ENCODE data around the gene MAPRE2. TPM values are rescaled to one million over a fixed set of nuclear protein-coding genes. Genes with fewer than 3 reads are reported as not detected.

Gene MAPRE2
- total RNA-seq, 1 experiment from 2014 or later = 29.4 TPM

DNA sequence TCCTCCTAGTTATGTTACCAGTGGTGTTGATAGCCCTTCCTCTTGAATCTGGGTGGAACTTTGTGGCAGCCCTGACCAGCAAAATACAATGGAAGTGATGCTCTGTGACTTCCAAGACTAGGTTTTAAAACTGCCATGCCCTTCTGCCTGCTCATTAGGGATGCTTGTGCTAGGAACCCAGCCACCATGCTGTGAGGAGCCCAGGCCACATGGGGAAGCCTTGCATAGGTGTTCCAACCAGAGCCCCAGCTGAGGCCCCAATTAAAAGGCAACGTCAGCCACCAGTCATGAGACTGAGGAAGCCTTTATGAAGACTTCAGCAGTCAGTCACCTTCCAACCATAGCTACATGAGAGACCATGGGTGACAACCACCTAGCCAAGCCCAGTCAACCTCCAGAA, 14.0 kb upstream of the MAPRE2 start:
- Histone ChIP-seq H3K23ac (ENCODE audit: insufficient read length, low read depth, low read length) (no peak overlapping the region), H2BK120ac (ENCODE audit: low read depth, low read length, poor library complexity, severe bottlenecking) (no peak overlapping the region), H4K8ac (replicated peaks; ENCODE audit: insufficient read length, low read depth, low read length) (no peak overlapping the region), H3K79me2 (ENCODE audit: insufficient read depth, low read length) (no peaks in the 10 kb centered on the region), H3K4me1 (ENCODE audit: insufficient read depth, low read length) (no peaks in the 10 kb centered on the region; the same call in 1 of the 2 replicates), H3K27me3 (ENCODE audit: insufficient read depth, low read length) (no peaks in the 10 kb centered on the region), H3K4me2 (ENCODE audit: insufficient read depth, insufficient read length, low read length) (no peak overlapping the region), H2BK15ac (ENCODE audit: low read depth, low read length) (no peak overlapping the region), H2BK12ac (ENCODE audit: insufficient read length, low read depth, low read length) (no peak overlapping the region), H4K5ac (ENCODE audit: insufficient read length, low read depth, low read length) (no peak overlapping the region), H3K27ac (ENCODE audit: insufficient read length, low read depth, low read length) (no peak overlapping the region), H3K56ac (ENCODE audit: insufficient read length, low read depth, low read length) (no peak overlapping the region), H2AFZ (ENCODE audit: low read length) (no peak overlapping the region), H3K79me1 (ENCODE audit: insufficient read depth, low read depth, low read length, poor library complexity, severe bottlenecking) (no peaks in the 10 kb centered on the region), H3K9me3 (ENCODE audit: control insufficient read depth, low read depth, low read length) (no peaks in the 10 kb centered on the region), H2BK20ac (ENCODE audit: low read depth, low read length, poor library complexity, severe bottlenecking) (no peak overlapping the region), H4K20me1 (ENCODE audit: control insufficient read depth, insufficient read depth, insufficient read length) (no peaks in the 10 kb centered on the region), H4K91ac (ENCODE audit: insufficient read length, low read depth, low read length) (no peak overlapping the region), H3K14ac (ENCODE audit: insufficient read depth, low read length) (no peak overlapping the region), H3K18ac (ENCODE audit: insufficient read length, low read depth, low read length) (no peak overlapping the region), H2AK5ac (ENCODE audit: insufficient read length, low read length) (no peak overlapping the region), H3K4ac (ENCODE audit: low read depth, low read length) (no peak overlapping the region), H3T11ph (ENCODE audit: low read length) (no peak overlapping the region), H3K9ac (ENCODE audit: extremely low read depth, insufficient read length, low read length) (no peak overlapping the region), H3K23me2 (ENCODE audit: insufficient read length, low read depth, low read length, poor library complexity, severe bottlenecking) (no peaks in the 10 kb centered on the region), H2BK5ac (ENCODE audit: insufficient read length, low read length) (no peak overlapping the region)
- DNase-seq = no peak
- TF ChIP-seq, protein P1, sequence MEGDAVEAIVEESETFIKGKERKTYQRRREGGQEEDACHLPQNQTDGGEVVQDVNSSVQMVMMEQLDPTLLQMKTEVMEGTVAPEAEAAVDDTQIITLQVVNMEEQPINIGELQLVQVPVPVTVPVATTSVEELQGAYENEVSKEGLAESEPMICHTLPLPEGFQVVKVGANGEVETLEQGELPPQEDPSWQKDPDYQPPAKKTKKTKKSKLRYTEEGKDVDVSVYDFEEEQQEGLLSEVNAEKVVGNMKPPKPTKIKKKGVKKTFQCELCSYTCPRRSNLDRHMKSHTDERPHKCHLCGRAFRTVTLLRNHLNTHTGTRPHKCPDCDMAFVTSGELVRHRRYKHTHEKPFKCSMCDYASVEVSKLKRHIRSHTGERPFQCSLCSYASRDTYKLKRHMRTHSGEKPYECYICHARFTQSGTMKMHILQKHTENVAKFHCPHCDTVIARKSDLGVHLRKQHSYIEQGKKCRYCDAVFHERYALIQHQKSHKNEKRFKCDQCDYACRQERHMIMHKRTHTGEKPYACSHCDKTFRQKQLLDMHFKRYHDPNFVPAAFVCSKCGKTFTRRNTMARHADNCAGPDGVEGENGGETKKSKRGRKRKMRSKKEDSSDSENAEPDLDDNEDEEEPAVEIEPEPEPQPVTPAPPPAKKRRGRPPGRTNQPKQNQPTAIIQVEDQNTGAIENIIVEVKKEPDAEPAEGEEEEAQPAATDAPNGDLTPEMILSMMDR (conservative IDR thresholded peaks at IDR 0.05) = no peak
- no peak overlapping the region for H3K4me3 Mint-ChIP-seq
- H3K27me3 Mint-ChIP-seq (ENCODE audit: low read depth) = no peaks in the 10 kb centered on the region; the same call in 1 of the 2 replicates
- no CpG with 5 or more reads among the region's 1 CpG for WGBS (ENCODE audit: extremely low coverage, insufficient read length, low lambda C conversion rate)
- no peaks in the 10 kb centered on the region for H3K9me3 Mint-ChIP-seq
- H3K4me1 Mint-ChIP-seq = peaks cover 13% of the 10 kb centered on the region in 2 experiments
- no peak overlapping the region for H3K27ac Mint-ChIP-seq
- no peaks in the 10 kb centered on the region for H3K36me3 Mint-ChIP-seq (ENCODE audit: insufficient read depth in 1 of 3, low read depth in 3 of 3)

All from H9 (cell line).